ENCODE measurements around the gene TMEM62.

TMEM62 gene

GRCh38 chr15:43128980-43129335, 4.4 kb upstream of the TMEM62 start:
- in situ Hi-C loops (cut with HindIII; ENCODE audit: low sequenced_read_pairs): no loop called here
- no peak for TF ChIP-seq CTCF (IDR thresholded peaks at IDR 0.05; ENCODE audit: low read depth, low read length)
- DNase-seq (ENCODE audit: low read depth, low spot score): no peak
- H3K4me3 ChIP-seq (ENCODE audit: low read depth, low read length): no peak overlapping the region

GRCh38 chr15:43132830-43133429, 456 bp upstream of the TMEM62 start:
- no peak for DNase-seq (ENCODE audit: low read depth, low spot score)
- in situ Hi-C loops (cut with HindIII; ENCODE audit: low sequenced_read_pairs): no loop called here
- peak overlapping the region; percentile 66 for H3K4me3 ChIP-seq (ENCODE audit: low read depth, low read length)
- TF ChIP-seq CTCF (IDR thresholded peaks at IDR 0.05; ENCODE audit: low read depth, low read length): no peak

DNA sequence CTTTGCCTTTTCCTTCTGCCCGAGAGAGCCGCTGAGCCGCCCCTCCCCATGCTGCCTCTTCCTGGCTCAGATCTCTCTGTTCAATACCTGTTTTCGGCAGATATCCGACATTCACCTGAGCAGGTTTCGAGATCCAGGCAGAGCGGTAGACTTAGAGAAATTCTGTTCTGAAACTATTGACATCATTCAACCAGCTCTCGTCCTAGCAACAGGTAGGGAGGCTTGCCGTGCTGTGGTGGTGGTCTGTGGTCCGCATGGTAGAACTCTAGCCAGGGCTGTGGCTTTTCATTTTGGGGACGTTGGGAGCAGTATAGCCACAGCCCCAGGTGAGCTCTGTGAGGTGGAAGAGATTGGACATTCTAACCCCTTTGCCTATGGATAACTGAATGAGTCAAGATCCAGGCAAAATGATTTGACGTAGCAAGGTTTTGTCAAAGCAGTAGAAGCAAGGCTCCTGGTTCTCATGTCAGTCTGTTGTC, 810 bp downstream of the TMEM62 start:
- in situ Hi-C loops (cut with HindIII; ENCODE audit: low sequenced_read_pairs): no loop called here
- TF ChIP-seq CTCF (IDR thresholded peaks at IDR 0.05; ENCODE audit: low read depth, low read length): no peak
- H3K4me3 ChIP-seq (ENCODE audit: low read depth, low read length): peak overlapping the region; percentile 66
- no peak for DNase-seq (ENCODE audit: low read depth, low spot score)

DNA sequence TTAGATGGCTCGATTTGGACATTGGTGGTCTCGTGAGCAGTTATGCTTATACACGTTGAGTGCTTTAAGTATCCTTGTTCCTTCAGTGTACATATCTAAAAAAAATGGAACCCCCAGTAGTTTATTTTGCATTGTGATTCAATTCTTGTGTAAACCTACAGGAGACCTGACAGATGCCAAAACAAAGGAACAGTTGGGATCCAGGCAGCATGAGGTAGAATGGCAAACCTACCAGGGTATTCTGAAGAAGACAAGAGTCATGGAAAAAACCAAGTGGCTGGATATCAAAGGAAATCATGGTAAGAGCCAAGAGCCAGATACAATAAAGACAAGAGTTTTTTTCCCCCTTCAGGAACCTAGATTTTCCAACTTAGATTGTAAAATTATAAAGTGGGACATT, 2.0 kb downstream of the TMEM62 start:
- no peak overlapping the region for H3K4me3 ChIP-seq (ENCODE audit: low read depth, low read length)
- no peak for TF ChIP-seq CTCF (IDR thresholded peaks at IDR 0.05; ENCODE audit: low read depth, low read length)
- no peak for DNase-seq (ENCODE audit: low read depth, low spot score)
- in situ Hi-C loops (cut with HindIII; ENCODE audit: low sequenced_read_pairs): no loop called here

- no peak overlapping the region for H3K4me3 ChIP-seq (ENCODE audit: low read depth, low read length)
- in situ Hi-C loops (cut with HindIII; ENCODE audit: low sequenced_read_pairs): no loop called here
- DNase-seq (ENCODE audit: low read depth, low spot score): no peak
- no peak for TF ChIP-seq CTCF (IDR thresholded peaks at IDR 0.05; ENCODE audit: low read depth, low read length)
Observed at GRCh38 chr15:43143203-43143941, 10.0 kb downstream of the TMEM62 start.

GRCh38 chr15:43144512-43144911, 11.1 kb downstream of the TMEM62 start:
- in situ Hi-C loops (cut with HindIII; ENCODE audit: low sequenced_read_pairs): no loop called here
- H3K4me3 ChIP-seq (ENCODE audit: low read depth, low read length): no peak overlapping the region
- no peak for TF ChIP-seq CTCF (IDR thresholded peaks at IDR 0.05; ENCODE audit: low read depth, low read length)
- DNase-seq (ENCODE audit: low read depth, low spot score): no peak
